ENCODE measurements around the gene CYTH1. TPM values are rescaled to one million over a fixed set of nuclear protein-coding genes. Genes with fewer than 3 reads are reported as not detected.

CYTH1 gene
- total RNA-seq, 2 experiments from 2014 or later: 73.0 to 148 TPM

DNA sequence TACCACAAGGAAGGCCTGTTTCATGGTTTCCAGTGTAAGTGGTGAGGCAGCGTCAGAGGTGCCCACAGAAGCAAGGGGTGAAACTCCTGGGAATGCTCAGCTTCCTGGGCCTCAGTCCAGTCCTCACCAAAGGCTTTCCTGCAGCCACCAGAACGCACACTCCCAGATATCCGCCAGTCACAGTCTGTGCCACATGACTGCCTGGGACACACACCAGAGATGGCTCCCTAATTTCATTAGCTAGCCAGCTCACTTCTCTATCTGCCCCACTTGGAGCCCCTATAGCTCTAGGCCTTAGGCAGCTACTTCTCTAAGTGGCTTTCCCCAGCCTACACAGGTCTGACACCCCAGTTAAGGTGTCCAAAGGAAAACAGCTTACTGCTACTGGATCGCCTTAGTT, 77.0 kb downstream of the CYTH1 start:
- no peak overlapping the region for H3K4me3 ChIP-seq (ENCODE audit: low read depth, low read length, poor library complexity, severe bottlenecking)
- peaks cover 56% of the 10 kb centered on the region for H3K4me1 ChIP-seq (ENCODE audit: insufficient read depth, low read length, poor library complexity, severe bottlenecking)
- no peaks in the 10 kb centered on the region for H3K9me3 ChIP-seq (ENCODE audit: low read length)
- no peak overlapping the region for H3K27ac ChIP-seq (ENCODE audit: low read depth, low read length, poor library complexity, severe bottlenecking)
- no TSS peak for BruUV-seq (replicated peaks)
- CTCF ChIA-PET (ENCODE audit: unreplicated experiment): interaction anchor here (0.6 kb wide), 1 partner anchor 68 kb away, joined by 5 read pairs; no protein-coding TSS in a partner anchor
- no peak overlapping the region for H3K4me2 ChIP-seq (ENCODE audit: low read length)
- H2AFZ ChIP-seq (ENCODE audit: low read length): no peak overlapping the region
- TF ChIP-seq EZH2phosphoT487 (IDR thresholded peaks at IDR 0.05; ENCODE audit: borderline replicate concordance, low read depth, low read length) (no peak), CTCF (conservative IDR thresholded peaks at IDR 0.05; ENCODE audit: low read length) (no peak)
- intact Hi-C loops (cut with micrococcal nuclease; ENCODE audit: unreplicated experiment): loop anchor here (5.0 to 10.0 kb wide), 3 partner anchors 73 to 340 kb away; partner anchors contain the start of gene SOCS3
- POLR2A ChIA-PET: interaction anchor here (1.0 kb wide), 1 partner anchor 71 kb away, joined by 3 read pairs; no protein-coding TSS in a partner anchor
- H3K9me2 ChIP-seq (ENCODE audit: insufficient read depth, low read length): no peaks in the 10 kb centered on the region
- H4K20me1 ChIP-seq (ENCODE audit: insufficient read depth, low read length): peaks cover 6% of the 10 kb centered on the region; the same call in 1 of the 2 replicates
- DNase-seq (ENCODE audit: low spot score): no peak
- peaks cover 78% of the 10 kb centered on the region for H3K36me3 ChIP-seq (ENCODE audit: insufficient read depth, low read length)
- H3K79me2 ChIP-seq (ENCODE audit: insufficient read depth, low read depth, low read length): peaks cover 34% of the 10 kb centered on the region

GRCh38 chr17:78704594-78704993, 77.5 kb downstream of the CYTH1 start:
- CTCF ChIA-PET (ENCODE audit: unreplicated experiment): no interaction called here
- H3K4me2 ChIP-seq (ENCODE audit: low read length): no peak overlapping the region
- H3K4me3 ChIP-seq (ENCODE audit: low read depth, low read length, poor library complexity, severe bottlenecking): no peak overlapping the region
- no peak overlapping the region for H2AFZ ChIP-seq (ENCODE audit: low read length)
- peaks cover 6% of the 10 kb centered on the region; the same call in 1 of the 2 replicates for H4K20me1 ChIP-seq (ENCODE audit: insufficient read depth, low read length)
- intact Hi-C loops (cut with micrococcal nuclease; ENCODE audit: unreplicated experiment): loop anchor here (10.0 kb wide), 1 partner anchor 340 kb away; the partner anchor contains the start of gene SOCS3
- peaks cover 83% of the 10 kb centered on the region for H3K36me3 ChIP-seq (ENCODE audit: insufficient read depth, low read length)
- H3K79me2 ChIP-seq (ENCODE audit: insufficient read depth, low read depth, low read length): peaks cover 29% of the 10 kb centered on the region
- H3K9me3 ChIP-seq (ENCODE audit: low read length): no peaks in the 10 kb centered on the region
- POLR2A ChIA-PET: interaction anchor here (1.0 kb wide), 2 partner anchors 12 to 71 kb away, joined by 3 read pairs; no protein-coding TSS in a partner anchor
- no peaks in the 10 kb centered on the region for H3K9me2 ChIP-seq (ENCODE audit: insufficient read depth, low read length)
- H3K4me1 ChIP-seq (ENCODE audit: insufficient read depth, low read length, poor library complexity, severe bottlenecking): peaks cover 51% of the 10 kb centered on the region
- TF ChIP-seq EZH2phosphoT487 (IDR thresholded peaks at IDR 0.05; ENCODE audit: borderline replicate concordance, low read depth, low read length) (no peak), CTCF (conservative IDR thresholded peaks at IDR 0.05; ENCODE audit: low read length) (no peak)
- no TSS peak for BruUV-seq (replicated peaks)
- DNase-seq (ENCODE audit: low spot score): no peak
- H3K27ac ChIP-seq (ENCODE audit: low read depth, low read length, poor library complexity, severe bottlenecking): no peak overlapping the region

DNA sequence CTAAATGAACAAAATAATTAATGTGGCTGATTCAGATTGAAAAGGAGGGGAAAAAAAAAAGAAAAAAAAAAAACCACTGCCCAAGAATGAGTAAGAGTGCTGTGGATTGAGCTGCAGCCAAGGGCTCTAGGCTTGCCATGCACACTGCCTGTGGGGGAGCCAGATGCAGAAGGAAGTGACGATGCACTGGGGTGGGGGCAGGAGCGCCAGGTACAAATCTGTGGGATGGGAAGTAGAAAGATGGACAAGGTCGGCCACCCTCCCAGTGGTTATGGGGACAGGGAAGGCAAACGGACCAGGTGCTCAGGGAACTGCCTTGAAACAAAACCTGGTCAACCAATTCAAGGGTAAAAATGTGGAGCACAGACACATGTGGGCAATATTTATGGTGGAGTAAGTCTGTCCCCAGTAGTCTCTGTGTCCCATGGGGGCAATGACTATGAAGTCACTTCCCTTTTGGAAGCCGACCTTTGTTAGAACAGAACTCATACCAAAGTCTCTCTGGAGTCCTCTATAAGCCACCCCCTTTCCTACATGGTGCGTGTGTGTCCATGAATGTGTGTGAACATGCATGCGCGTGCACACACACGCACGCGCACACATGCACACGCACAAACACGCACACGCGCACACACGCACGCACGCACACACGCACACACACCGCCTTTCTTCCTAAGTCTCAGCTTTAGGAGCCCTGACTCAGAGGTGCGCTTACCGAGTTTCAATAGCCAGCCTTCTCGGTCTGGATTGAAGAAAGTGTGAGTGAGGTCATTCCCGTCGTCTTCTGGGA, 84.3 kb downstream of the CYTH1 start:
- H3K4me1 ChIP-seq (ENCODE audit: insufficient read depth, low read length, poor library complexity, severe bottlenecking): peaks cover 33% of the 10 kb centered on the region
- peaks cover 97% of the 10 kb centered on the region for H3K36me3 ChIP-seq (ENCODE audit: insufficient read depth, low read length)
- no peaks in the 10 kb centered on the region for H3K9me2 ChIP-seq (ENCODE audit: insufficient read depth, low read length)
- BruUV-seq (replicated peaks): no TSS peak
- H3K27ac ChIP-seq (ENCODE audit: low read depth, low read length, poor library complexity, severe bottlenecking): no peak overlapping the region
- no peak overlapping the region for H3K4me3 ChIP-seq (ENCODE audit: low read depth, low read length, poor library complexity, severe bottlenecking)
- DNase-seq (ENCODE audit: low spot score): peak; percentile 58
- H2AFZ ChIP-seq (ENCODE audit: low read length): no peak overlapping the region
- H3K79me2 ChIP-seq (ENCODE audit: insufficient read depth, low read depth, low read length): no peaks in the 10 kb centered on the region
- ChIA-PET POLR2A (interaction anchor here (0.6 to 1.9 kb wide), 5 partner anchors 10 to 25 kb away, joined by 3 to 6 read pairs (median 4); no protein-coding TSS in a partner anchor), CTCF (ENCODE audit: unreplicated experiment) (no interaction called here)
- no peaks in the 10 kb centered on the region for H3K9me3 ChIP-seq (ENCODE audit: low read length)
- TF ChIP-seq EZH2phosphoT487 (IDR thresholded peaks at IDR 0.05; ENCODE audit: borderline replicate concordance, low read depth, low read length) (no peak), CTCF (conservative IDR thresholded peaks at IDR 0.05; ENCODE audit: low read length) (0 out of 2 replicates have a peak, but pooled peaks have one; percentile 20)
- H4K20me1 ChIP-seq (ENCODE audit: insufficient read depth, low read length): no peaks in the 10 kb centered on the region
- intact Hi-C loops (cut with micrococcal nuclease; ENCODE audit: unreplicated experiment): no loop called here
- H3K4me2 ChIP-seq (ENCODE audit: low read length): peak overlapping the region; percentile 46

Data from OCI-LY7 (cell line).